Progenitor cell of endocrine pancreas (in vitro differentiated cells): ENCODE results near the gene DUS1L. TPM values are rescaled to one million over a fixed set of nuclear protein-coding genes. Genes with fewer than 3 reads are reported as not detected.

Experiments used
- DNase-seq: peaks from one replicate; pipeline ENCODE4 v3.0.0; 2021; ENCODE audit warnings: low spot score; ENCODE audit not compliant: unreplicated experiment
- H3K27ac Mint-ChIP-seq: 2 replicates; pipeline ENCODE4 v1.8.0; 2021; ENCODE audit warnings: mild to moderate bottlenecking, moderate library complexity, mixed read lengths
- H3K27me3 Mint-ChIP-seq: 2 replicates; pipeline ENCODE4 v1.8.0; 2021; ENCODE audit warnings: mixed read lengths
- H3K36me3 Mint-ChIP-seq: 2 replicates; pipeline ENCODE4 v1.8.0; 2022; ENCODE audit warnings: mixed read lengths; ENCODE audit not compliant: insufficient read depth
- H3K4me1 Mint-ChIP-seq: 2 replicates; pipeline ENCODE4 v1.8.0; 2021; ENCODE audit warnings: low read depth, mixed read lengths
- H3K4me3 Mint-ChIP-seq: 2 replicates; pipeline ENCODE4 v1.8.0; 2021; ENCODE audit warnings: low read depth, mild to moderate bottlenecking, moderate library complexity, mixed read lengths
- H3K9me3 Mint-ChIP-seq: 2 replicates; pipeline ENCODE4 v1.8.0; 2021; ENCODE audit warnings: low read depth, mixed read lengths
- CTCF ChIP-seq: fragments of 200-600 bp; sonication (generic); IDR thresholded peaks from one replicate; pipeline ENCODE4 v1.5.0; 2021; ENCODE audit warnings: antibody characterized with exemption, mild to moderate bottlenecking; ENCODE audit not compliant: unreplicated experiment
- total RNA-seq: library from RNA; stranded (reverse); gene quantifications from 2 replicates; pipeline ENCODE4 v1.2.1, GENCODE V29; 2021

DUS1L gene
- total RNA-seq, 1 donor from 2014 or later = 93.8 TPM

- peaks cover 10% of the 10 kb centered on the region for H3K4me1 Mint-ChIP-seq
- peaks cover 2% of the 10 kb centered on the region for H3K36me3 Mint-ChIP-seq
- TF ChIP-seq CTCF = no peak
- H3K9me3 Mint-ChIP-seq = no peaks in the 10 kb centered on the region
- H3K27ac Mint-ChIP-seq = no peak overlapping the region
- DNase-seq = no peak
- no peaks in the 10 kb centered on the region for H3K27me3 Mint-ChIP-seq
- no peak overlapping the region for H3K4me3 Mint-ChIP-seq
Measured at GRCh38 chr17:82018989-82019689, 46.5 kb downstream of the DUS1L start.

- Mint-ChIP-seq H3K4me3 (no peak overlapping the region), H3K27ac (peak overlapping the region; percentile 71), H3K36me3 (peaks cover 2% of the 10 kb centered on the region), H3K27me3 (no peaks in the 10 kb centered on the region), H3K4me1 (peaks cover 5% of the 10 kb centered on the region), H3K9me3 (no peaks in the 10 kb centered on the region)
- DNase-seq = no peak
- TF ChIP-seq CTCF = no peak
Measured at GRCh38 chr17:82018152-82018988, 47.2 kb downstream of the DUS1L start.

- peaks cover 2% of the 10 kb centered on the region for H3K36me3 Mint-ChIP-seq
- no peak for DNase-seq
- no peaks in the 10 kb centered on the region for H3K27me3 Mint-ChIP-seq
- peaks cover 5% of the 10 kb centered on the region for H3K4me1 Mint-ChIP-seq
- H3K27ac Mint-ChIP-seq = no peak overlapping the region
- TF ChIP-seq CTCF = no peak
- no peak overlapping the region for H3K4me3 Mint-ChIP-seq
- H3K9me3 Mint-ChIP-seq = no peaks in the 10 kb centered on the region
Measured at GRCh38 chr17:82017612-82018151, 47.9 kb downstream of the DUS1L start.

- no peak for TF ChIP-seq CTCF
- Mint-ChIP-seq H3K27ac (no peak overlapping the region), H3K36me3 (peaks cover 2% of the 10 kb centered on the region), H3K27me3 (no peaks in the 10 kb centered on the region), H3K4me1 (peaks cover 5% of the 10 kb centered on the region), H3K4me3 (no peak overlapping the region), H3K9me3 (no peaks in the 10 kb centered on the region)
- DNase-seq = no peak
Measured at GRCh38 chr17:82016875-82017459, 48.6 kb downstream of the DUS1L start.
